NCI-H187 (cell line): Measurements from ENCODE around the gene KCTD8.
"Not testable (repeated sequence)": the region's sequence is repeated elsewhere in the genome, so short reads cannot be mapped to it uniquely, and the experiment has no call there.

Experiments
- DNase-seq, 2 experiments: peaks; one replicate each; lab custom pipeline; 2025; lab: John Stamatoyannopoulos, UW

KCTD8 gene

DNA sequence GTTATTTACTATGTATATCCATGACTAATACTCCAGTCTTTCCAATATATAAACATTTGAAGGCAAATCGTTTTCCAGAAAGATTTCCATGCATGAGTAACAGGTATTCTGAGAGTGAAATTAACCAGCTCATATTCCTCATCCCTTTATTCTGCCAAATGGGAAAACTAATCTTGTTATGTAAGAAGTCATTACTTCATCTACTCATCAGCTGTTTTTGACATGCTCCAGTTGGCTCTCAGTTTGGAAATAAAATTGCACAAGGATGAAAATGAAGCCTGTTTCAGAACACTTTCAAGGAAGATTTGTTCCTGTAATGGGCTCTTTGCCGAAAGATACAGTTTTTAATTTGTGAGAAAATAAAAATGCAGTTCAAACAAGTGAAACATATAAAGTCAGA, 121.9 kb downstream of the KCTD8 start:
- DNase-seq, result no peak

- no peak for DNase-seq
Observed at GRCh38 chr4:44320833-44321232, 127.8 kb downstream of the KCTD8 start.

- DNase-seq, result no peak
Observed at GRCh38 chr4:44319129-44319528, 129.5 kb downstream of the KCTD8 start.

DNA sequence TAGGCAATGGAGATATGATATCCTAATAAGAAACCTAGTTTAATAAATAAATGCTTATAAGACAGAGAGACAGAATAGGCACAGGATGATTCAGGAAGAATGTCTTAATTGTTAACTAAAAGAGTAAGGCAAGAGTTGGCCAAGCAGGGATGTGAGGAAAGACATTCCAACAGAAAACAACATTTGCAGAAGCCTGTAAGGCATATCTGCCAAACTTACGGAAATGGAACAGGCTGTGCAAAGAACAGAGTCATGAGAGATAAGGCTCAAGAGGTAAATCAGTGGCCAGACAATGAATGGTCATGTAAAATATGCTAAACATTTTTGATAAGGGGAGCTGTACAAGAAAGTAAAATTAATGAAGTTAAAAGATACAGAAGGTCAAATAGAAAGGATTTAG, 134.9 kb downstream of the KCTD8 start:
- no peak for DNase-seq

- DNase-seq, result no peak
Observed at GRCh38 chr4:44287505-44287904, 161.1 kb downstream of the KCTD8 start.

- DNase-seq, result no peak
Observed at GRCh38 chr4:44279469-44279868, 169.1 kb downstream of the KCTD8 start.

GRCh38 chr4:44279066-44279465, 169.5 kb downstream of the KCTD8 start:
- no peak for DNase-seq

DNA sequence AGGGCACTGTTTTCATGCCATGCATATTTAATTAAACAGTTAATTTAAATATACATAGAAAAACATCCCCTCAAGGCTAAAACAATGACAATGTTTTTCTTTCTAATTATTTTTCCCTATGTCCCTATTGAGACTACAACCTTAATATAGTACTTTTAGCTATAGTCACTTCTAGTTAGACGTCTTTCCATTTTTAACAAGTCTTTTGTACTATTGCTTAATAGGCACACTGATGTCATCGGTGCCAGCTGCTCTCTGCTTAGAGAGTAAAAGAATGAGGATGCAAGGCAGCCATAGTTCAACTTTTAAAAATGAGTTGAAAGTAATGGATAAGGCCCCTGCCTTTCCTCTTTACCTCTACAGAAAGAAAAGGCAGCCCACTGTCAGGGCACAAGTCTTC, 191.1 kb downstream of the KCTD8 start:
- DNase-seq, result no peak

- no peak for DNase-seq
Observed at GRCh38 chr4:44256414-44256813, 192.2 kb downstream of the KCTD8 start.

- DNase-seq, result no peak
Observed at GRCh38 chr4:44237643-44238042, 211.0 kb downstream of the KCTD8 start.

GRCh38 chr4:44235897-44236296, 212.7 kb downstream of the KCTD8 start:
- no peak for DNase-seq

DNA sequence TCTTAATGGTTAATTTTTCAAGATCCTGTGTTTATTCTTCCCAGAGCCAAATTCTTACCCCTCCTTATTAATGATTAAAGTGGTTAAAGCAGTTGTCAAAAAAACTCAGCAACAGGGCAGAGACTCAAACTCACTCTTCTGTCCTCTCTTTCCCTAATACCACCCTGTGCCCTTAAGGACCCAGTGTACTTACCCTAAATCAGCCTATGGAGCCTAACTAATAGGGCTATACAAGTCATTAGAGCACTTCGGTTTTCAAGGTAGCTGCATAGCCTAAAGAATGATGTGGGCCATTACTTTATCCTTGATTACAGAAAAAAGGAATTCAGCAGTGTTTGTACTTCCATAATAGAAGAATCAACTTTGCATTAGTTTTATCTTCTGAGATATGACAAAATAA, 216.3 kb downstream of the KCTD8 start:
- DNase-seq, result no peak

- no peak for DNase-seq
Observed at GRCh38 chr4:44231006-44231405, 217.6 kb downstream of the KCTD8 start.

DNA sequence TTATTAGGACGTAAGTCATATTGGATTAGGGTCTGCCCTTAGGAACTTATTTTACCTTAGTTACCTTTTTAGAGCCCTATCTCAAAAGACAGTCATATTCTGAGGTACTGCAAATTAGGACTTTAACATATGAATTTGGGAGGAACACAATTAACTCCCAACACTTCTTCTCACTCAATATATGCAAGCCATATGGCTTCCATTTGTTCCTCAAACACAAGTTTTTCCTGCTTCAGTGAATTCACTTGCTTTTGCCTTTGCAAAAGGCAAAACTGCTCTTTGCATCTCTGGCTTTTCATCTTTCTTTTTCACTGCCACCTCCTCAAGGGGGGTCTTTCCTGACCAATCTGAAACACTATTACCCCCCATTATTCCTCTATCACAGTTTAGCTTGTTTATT, 220.3 kb downstream of the KCTD8 start:
- DNase-seq, result no peak

GRCh38 chr4:44221407-44221806, 227.2 kb downstream of the KCTD8 start:
- no peak for DNase-seq

DNA sequence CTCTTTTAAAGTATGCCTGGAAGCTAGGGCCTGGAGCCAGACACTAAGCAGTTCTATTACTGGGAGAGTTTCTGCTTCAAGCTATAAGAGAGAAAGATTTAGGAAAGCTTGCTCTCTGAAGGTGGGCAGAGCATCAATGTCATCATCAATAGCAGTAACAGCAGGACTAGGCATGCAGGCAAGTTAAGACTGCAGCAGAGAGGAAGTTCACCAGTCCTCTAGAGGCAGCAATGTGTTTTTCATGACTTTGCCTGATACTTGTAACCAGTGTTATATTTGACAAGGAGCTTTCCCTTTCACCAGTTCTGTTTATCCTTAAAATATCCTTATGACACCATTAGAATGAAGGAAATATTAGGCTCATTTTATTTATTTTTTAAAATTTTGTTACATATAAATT, 237.9 kb downstream of the KCTD8 start:
- no peak for DNase-seq

DNA sequence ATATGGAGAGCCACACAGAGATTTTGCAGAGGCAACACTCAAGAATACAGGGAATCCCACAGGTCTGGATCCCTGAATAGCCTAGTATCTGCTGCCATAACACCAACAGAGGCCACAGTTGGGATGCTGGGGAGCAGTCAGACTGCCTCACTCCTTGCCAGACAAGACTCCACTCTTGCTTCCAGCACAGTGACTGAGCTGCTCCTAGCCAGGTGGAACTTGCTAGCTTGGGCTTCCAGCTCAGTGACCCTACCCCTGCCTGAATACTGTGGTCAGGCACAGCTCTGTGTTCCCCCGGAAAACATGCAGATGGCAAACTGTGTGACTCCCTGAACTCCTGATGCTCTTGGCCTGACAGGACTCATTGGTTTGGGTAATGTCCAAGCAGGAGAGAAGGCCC, 251.8 kb downstream of the KCTD8 start:
- no peak for DNase-seq

DNA sequence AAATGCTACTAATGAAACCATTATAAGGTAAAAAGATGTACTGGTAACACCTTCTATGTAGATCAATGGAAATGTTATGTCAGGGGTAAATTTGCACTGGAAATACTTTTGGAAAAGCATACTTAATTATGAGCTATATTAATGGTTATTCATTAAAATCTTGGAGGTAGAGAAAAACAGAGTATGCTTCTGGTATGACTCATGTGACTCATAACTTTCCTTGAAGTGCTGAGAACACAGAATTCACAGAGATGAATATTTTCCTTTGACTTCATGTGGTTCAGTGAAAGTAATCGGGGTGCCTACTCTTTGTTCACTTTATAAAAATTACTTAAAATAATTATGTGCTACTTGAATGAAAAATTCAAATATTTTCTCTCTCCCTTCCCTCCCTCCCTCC, 254.2 kb downstream of the KCTD8 start:
- DNase-seq, result no peak

GRCh38 chr4:44186850-44187246, 261.8 kb downstream of the KCTD8 start:
- DNase-seq, result no peak

DNA sequence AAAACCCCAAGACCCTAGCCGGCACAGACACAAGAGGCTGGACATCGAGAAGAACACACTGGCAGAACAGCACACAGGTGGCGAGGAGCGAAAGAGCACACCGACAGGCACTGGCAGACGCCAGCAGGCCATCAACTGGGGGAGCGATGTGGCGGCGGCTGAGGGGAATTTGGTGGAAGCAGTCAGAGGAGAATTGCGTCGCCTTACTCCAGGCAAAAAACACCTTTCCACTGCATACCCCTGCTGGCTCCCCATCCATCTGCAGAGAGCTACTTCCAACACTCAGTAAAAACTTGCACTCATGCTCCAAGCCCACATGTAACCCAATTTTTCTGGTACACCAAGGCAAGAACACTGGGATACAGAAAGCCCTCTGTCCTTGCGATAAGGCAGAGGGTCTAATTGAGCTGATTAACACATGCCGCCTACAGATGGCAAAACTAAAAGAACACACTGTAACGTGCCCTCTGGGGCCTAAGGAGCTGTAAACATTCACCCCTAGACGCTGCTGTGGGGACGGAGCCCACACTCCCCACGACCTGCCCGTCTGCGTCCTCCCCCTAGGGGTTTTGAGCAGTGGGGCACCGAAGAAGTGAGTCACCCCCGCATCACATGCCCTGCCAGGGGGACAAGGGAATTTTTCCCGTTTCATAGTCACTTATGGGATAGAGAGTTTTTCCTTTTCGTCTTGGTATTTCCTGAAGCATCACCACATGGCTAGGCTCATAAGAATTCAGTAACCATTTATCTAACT, 262.3 kb downstream of the KCTD8 start:
- DNase-seq, result no peak

DNA sequence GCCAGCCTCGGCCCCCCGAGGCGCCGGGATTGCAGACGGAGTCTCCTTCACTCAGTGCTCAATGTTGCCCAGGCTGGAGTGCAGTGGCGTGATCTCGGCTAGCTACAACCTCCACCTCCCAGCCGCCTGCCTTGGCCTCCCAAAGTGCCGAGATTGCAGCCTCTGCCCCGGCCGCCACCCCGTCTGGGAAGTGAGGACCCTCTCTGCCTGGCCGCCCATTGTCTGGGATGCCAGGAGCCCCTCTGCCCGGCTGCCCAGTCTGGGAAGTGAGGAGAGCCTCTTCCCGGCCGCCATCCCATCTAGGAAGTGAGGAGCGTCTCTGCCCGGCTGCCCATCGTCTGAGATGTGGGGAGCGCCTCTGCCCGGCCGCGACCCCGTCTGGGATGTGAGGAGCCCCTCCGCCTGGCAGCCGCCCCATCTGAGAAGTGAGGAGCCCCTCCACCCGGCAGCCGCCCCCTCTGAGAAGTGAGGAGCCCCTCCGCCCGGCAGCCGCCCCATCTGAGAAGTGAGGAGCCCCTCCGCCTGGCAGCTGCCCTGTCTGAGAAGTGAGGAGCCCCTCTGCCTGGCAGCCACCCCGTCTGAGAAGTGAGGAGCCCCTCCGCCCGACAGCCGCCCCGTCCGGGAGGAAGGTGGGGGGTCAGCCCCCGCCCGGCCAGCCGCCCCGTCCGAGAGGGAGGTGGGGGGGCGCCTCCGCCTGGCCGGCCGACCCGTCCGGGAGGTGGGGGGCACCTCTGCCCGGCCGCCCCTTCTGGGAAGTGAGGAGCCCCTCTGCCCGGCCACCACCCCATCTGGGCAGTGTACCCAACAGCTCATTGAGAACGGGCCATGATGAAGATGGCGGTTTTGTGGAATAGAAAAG, 266.9 kb downstream of the KCTD8 start:
- not testable (repeated sequence) for DNase-seq

- DNase-seq, result not testable (repeated sequence)
Observed at GRCh38 chr4:44167766-44168165, 280.8 kb downstream of the KCTD8 start.

- no peak for DNase-seq
Observed at GRCh38 chr4:44165938-44166337, 282.7 kb downstream of the KCTD8 start.
